ENCODE results near the gene SAMD5. TPM values are rescaled to one million over a fixed set of nuclear protein-coding genes. Genes with fewer than 3 reads are reported as not detected.

SAMD5 gene
- total RNA-seq, 1 donor from 2014 or later = 0.40 TPM

GRCh38 chr6:147563472-147563871, 55.0 kb downstream of the SAMD5 start:
- no peak for TF ChIP-seq CTCF (conservative IDR thresholded peaks at IDR 0.05; ENCODE audit: low read depth, low read length)
- no peak for DNase-seq (ENCODE audit: low read depth)
- H3K4me3 ChIP-seq (ENCODE audit: low read depth, low read length) = no peak overlapping the region

GRCh38 chr6:147564556-147564955, 56.1 kb downstream of the SAMD5 start:
- no peak overlapping the region for H3K4me3 ChIP-seq (ENCODE audit: low read depth, low read length)
- TF ChIP-seq CTCF (conservative IDR thresholded peaks at IDR 0.05; ENCODE audit: low read depth, low read length) = no peak
- DNase-seq (ENCODE audit: low read depth) = no peak

- no peak overlapping the region for H3K4me3 ChIP-seq (ENCODE audit: low read depth, low read length)
- no peak for TF ChIP-seq CTCF (conservative IDR thresholded peaks at IDR 0.05; ENCODE audit: low read depth, low read length)
- DNase-seq (ENCODE audit: low read depth) = no peak
Measured at GRCh38 chr6:147566244-147566898, 57.9 kb downstream of the SAMD5 start.

GRCh38 chr6:147567141-147567805, 58.8 kb downstream of the SAMD5 start:
- no peak for TF ChIP-seq CTCF (conservative IDR thresholded peaks at IDR 0.05; ENCODE audit: low read depth, low read length)
- no peak for DNase-seq (ENCODE audit: low read depth)
- H3K4me3 ChIP-seq (ENCODE audit: low read depth, low read length) = no peak overlapping the region

- no peak for TF ChIP-seq CTCF (conservative IDR thresholded peaks at IDR 0.05; ENCODE audit: low read depth, low read length)
- DNase-seq (ENCODE audit: low read depth) = no peak
- H3K4me3 ChIP-seq (ENCODE audit: low read depth, low read length) = no peak overlapping the region
Measured at GRCh38 chr6:147569788-147570187, 61.3 kb downstream of the SAMD5 start.

- no peak for TF ChIP-seq CTCF (conservative IDR thresholded peaks at IDR 0.05; ENCODE audit: low read depth, low read length)
- no peak for DNase-seq (ENCODE audit: low read depth)
- H3K4me3 ChIP-seq (ENCODE audit: low read depth, low read length) = no peak overlapping the region
Measured at GRCh38 chr6:147570681-147571080, 62.2 kb downstream of the SAMD5 start.

- DNase-seq (ENCODE audit: low read depth) = no peak
- TF ChIP-seq CTCF (conservative IDR thresholded peaks at IDR 0.05; ENCODE audit: low read depth, low read length) = no peak
- no peak overlapping the region for H3K4me3 ChIP-seq (ENCODE audit: low read depth, low read length)
Measured at GRCh38 chr6:147577488-147577887, 69.0 kb downstream of the SAMD5 start.
